GM19238 (cell line): ENCODE results near the gene AKAP12.
"Not testable (repeated sequence)": the region's sequence is repeated elsewhere in the genome, so short reads cannot be mapped to it uniquely, and the experiment has no call there.

Experiments
- DNase-seq: peaks from one replicate; pipeline ENCODE4 v3.0.0; 2011; ENCODE audit warnings: low spot score; ENCODE audit not compliant: insufficient read length

The AKAP12 gene

GRCh38 chr6:151340219-151340978 is 100.6 kb downstream of the AKAP12 start:
- DNase-seq = no peak

GRCh38 chr6:151341476-151342195 is 101.9 kb downstream of the AKAP12 start:
- DNase-seq = no peak

- DNase-seq = not testable (repeated sequence)
These were observed 103.0 kb downstream of the AKAP12 start for GRCh38 chr6:151342750-151343149.

- DNase-seq = no peak
These were observed 110.0 kb downstream of the AKAP12 start for GRCh38 chr6:151349651-151350270.

GRCh38 chr6:151350442-151351145 is 110.8 kb downstream of the AKAP12 start:
- DNase-seq = no peak

GRCh38 chr6:151351146-151351700 is 111.5 kb downstream of the AKAP12 start:
- no peak for DNase-seq

- no peak for DNase-seq
These were observed 112.0 kb downstream of the AKAP12 start for GRCh38 chr6:151351731-151352130.

GRCh38 chr6:151352410-151353396 is 112.9 kb downstream of the AKAP12 start:
- DNase-seq = no peak

GRCh38 chr6:151353795-151354194 is 114.0 kb downstream of the AKAP12 start:
- no peak for DNase-seq

- not testable (repeated sequence) for DNase-seq
These were observed 117.2 kb downstream of the AKAP12 start for GRCh38 chr6:151356983-151357382.

- DNase-seq = no peak
These were observed 118.1 kb downstream of the AKAP12 start for GRCh38 chr6:151357758-151358436.

GRCh38 chr6:151358475-151358874 is 118.7 kb downstream of the AKAP12 start:
- DNase-seq = no peak

GRCh38 chr6:151359486-151359885 is 119.7 kb downstream of the AKAP12 start:
- no peak for DNase-seq

- no peak for DNase-seq
These were observed 125.5 kb downstream of the AKAP12 start for GRCh38 chr6:151365233-151365632.

GRCh38 chr6:151370509-151371078 is 130.8 kb downstream of the AKAP12 start:
- DNase-seq = no peak

GRCh38 chr6:151372164-151372563 is 132.4 kb downstream of the AKAP12 start:
- DNase-seq = no peak

GRCh38 chr6:151374036-151374683 is 134.4 kb downstream of the AKAP12 start:
- DNase-seq = no peak

GRCh38 chr6:151375833-151376232 is 136.1 kb downstream of the AKAP12 start:
- no peak for DNase-seq

- DNase-seq = no peak
These were observed 136.7 kb downstream of the AKAP12 start for GRCh38 chr6:151376440-151376839.
